HTERT RPE-1 (cell line): ENCODE results near the gene RAG1.

ENCODE experiments used
- in situ Hi-C: fragments of 300-500 bp; cut with MboI; formaldehyde crosslinking; loops from 4 replicates; pipeline ENCODE4 v1.14.3; 2020; ENCODE audit warnings: low sequenced_read_pairs

The RAG1 gene

DNA sequence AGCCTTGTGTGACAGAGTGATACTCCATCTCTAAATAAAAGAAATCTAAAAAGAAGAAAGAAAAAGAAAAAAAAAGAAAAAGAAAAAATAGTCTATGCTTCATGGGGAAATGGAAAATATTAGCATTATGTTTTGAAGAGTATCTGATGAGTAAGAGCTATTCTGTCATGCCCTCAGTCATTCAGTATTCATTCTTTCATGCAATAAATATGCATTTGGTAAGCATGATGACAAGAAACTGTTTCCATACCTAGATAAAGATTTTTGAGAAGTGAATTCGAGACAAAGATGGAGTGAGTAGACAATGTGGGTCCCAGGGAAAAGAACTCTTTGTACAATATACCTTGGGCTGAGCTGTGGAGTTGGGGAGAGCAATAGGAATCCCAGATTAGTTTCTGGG is 20.3 kb downstream of the RAG1 start:
- in situ Hi-C loops = no loop called here

DNA sequence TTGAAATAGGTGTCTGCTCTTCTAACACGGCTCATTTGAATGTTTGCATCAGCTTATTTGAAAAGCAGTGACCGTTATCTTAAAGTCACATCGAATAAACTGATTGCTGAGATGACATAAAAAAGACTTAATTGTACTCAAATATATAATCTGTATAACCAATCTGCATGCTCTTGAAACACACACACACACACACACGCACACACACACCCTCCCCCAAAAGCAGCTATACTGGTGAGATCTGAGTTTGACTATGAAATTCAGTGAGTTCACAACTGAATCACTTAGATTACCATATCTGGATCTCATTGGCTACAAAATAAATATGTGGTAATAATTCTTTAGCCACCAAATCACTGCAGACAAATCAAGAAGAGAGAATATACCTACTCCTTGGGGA is 22.7 kb downstream of the RAG1 start:
- in situ Hi-C loops = no loop called here

- in situ Hi-C loops = no loop called here
Observed at GRCh38 chr11:36591433-36591832, 23.6 kb downstream of the RAG1 start.

DNA sequence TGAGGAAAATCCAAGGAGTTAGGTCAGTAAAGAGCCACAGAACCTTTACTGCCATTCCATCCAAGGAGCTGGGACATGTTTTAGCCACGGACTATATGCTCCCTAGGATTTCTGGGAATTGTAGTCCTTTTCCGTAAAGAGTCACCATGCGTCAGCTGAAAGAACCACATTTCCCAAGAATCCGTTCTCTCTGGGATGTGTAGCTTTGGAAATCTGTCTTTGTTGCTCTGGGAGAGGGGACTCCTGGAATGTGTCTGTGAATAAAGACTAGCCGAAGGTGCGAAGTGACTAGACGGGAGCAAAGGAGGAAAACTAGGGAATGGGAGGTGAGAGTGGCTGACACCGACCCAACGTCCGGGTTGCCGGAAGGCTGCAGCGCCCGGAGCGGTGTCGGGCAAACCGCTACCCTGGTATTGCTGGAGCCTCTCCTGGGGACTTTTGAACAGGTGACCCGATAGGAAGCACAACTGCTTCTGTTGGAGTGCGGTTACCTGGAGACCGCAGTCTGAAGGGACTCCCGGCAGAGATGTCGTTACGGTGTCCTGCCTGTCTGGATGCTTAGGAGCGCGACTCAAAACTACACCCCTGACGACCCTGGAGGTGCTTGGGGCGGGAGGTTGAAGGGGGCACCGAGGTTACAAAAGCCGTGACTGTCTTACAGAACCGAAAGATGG is 26.6 kb downstream of the RAG1 start, which contains the start of gene IFTAP:
TSS of gene IFTAP (plus strand) at position 187 of the 674 bp plus-strand sequence. CDS start 15,602 bp downstream, outside the sequence.
- in situ Hi-C loops = no loop called here

DNA sequence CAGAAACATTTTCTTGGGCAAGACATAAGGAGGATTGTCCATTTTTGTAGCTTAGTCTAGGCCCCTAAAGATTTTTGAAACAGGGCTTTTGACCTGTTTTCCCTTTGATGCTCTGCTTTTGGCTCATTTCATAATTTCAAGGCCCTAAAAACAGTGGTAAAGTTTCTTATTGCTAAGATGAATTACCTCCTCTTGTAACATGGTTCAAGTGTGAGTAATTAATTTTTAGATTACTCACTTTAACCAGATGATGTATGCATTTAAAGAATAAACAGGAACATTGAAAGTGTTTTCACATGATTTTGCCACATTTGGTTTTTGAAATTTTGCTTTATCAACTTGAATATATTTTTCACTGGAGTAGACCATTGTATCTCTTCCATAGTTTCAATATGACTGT is 29.1 kb downstream of the RAG1 start:
- in situ Hi-C loops = no loop called here

DNA sequence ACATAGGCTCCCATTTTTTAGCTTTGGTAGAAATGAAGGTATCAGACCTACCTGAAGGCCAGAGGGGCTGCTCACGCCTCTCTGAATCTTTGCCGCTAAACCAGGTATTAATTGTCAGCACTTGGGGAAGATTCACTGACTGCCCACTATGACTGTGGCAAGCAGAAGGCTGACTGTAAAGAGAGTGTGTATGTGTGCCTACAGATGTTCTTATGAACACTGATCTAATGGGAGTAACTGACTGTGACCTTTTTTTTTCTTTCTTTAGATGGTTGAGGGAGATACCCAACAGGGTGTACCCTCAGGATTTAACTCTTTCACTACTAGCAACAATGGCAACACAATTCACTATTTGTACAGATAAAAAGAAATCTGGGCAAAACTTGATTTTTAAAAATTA is 30.2 kb downstream of the RAG1 start, which contains the start of gene RAG2:
TSS of gene RAG2 (minus strand) at position 186 of the 400 bp plus-strand sequence. CDS start 4,068 bp downstream, outside the sequence.
- in situ Hi-C loops = no loop called here

DNA sequence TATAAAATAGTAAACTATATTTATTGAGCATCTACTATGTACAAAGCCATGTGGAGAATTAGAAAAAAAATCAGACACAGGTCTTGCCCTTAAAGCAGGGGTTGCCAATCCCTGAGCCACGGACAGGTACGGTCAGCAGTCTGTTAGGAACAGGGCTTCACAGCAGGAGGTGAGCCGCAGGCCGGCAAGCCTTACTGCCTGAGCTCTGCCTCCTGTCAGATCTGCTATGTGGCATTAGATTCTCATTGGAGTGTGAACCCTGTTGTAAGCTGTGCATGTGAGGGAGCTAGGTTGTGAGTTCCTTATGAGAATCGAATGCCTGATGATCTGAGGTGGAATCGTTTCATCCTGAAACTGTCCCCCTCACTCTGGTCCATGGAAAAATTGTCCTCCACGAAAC is 32.4 kb downstream of the RAG1 start:
- in situ Hi-C loops = no loop called here

GRCh38 chr11:36601155-36601554 is 33.3 kb downstream of the RAG1 start:
- in situ Hi-C loops = no loop called here

DNA sequence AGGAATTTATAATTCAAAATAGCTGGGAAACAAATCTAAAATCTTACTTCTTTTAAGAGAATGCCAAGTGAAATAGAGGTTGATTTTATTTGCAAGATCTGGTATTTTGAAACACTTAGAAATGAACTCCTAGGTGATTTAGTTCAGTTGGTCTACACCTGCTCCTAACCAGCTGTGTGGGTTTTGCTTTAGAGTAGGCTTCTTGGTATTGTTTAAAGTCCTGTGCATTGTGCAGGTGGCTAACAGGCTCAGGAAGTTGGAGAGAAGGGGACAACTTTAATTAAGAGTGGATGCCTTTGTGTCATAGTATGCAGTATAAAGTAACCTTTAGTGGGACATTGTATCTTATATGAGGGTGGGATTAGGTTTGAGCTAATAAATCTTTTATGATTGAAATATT is 34.3 kb downstream of the RAG1 start:
- in situ Hi-C loops = no loop called here

GRCh38 chr11:36605221-36606216 is 37.7 kb downstream of the RAG1 start:
- in situ Hi-C loops = no loop called here

GRCh38 chr11:36608491-36609199 is 40.8 kb downstream of the RAG1 start:
- in situ Hi-C loops = no loop called here

GRCh38 chr11:36609383-36609782 is 41.6 kb downstream of the RAG1 start:
- in situ Hi-C loops = no loop called here

- in situ Hi-C loops = no loop called here
Observed at GRCh38 chr11:36615826-36616225, 48.0 kb downstream of the RAG1 start.

GRCh38 chr11:36617543-36618362 is 49.9 kb downstream of the RAG1 start:
- in situ Hi-C loops = no loop called here

DNA sequence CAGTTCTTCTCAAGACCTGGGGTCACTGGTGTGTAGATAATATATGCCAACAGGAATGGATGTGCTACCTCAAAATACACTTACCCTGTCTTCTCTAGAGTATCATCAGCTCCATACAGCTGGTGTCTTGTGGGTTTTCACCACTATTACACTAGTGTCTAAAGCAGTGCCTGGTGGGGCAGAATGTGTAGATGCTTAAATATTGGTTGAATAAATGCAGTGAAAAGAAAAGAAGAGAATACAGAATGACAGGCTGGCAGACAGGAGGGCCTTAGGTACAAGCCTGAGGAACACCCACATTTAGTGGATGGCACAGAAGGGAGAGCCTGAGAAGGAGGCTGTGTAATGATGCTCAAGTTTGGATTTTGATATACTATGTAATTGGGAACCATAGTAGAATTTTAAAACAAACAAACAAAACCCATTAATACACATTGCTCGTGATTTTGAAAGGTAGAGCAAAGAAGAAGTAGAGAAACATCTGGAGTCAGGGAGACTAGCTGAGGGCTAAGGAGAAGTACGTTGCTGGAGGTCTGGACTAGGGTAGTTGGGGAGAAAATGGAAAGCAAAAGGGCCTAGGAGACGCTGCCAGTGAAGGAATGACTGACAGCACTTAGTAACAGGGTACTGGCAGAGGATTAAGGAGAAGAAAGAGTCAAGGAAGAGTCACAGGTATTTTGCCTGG is 50.7 kb downstream of the RAG1 start:
- in situ Hi-C loops = no loop called here

DNA sequence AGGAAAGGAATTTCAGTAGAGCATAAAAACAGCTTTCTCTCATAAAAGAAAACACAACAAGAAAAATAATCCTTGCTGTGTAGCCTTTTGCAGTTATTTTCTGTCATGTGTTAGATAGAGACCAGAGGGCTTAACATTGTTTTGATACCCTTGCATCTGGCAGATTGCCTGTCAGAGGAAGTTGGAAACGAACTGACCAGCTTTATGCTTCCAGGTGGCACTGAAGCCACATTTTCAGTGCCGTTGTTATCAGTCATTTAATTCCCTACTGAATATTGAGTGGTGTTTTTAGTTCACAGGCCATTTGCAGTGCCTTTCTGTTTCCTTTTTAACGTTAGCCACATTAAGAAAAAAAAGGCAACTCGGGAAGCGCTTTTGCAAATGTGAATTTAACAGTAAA is 51.7 kb downstream of the RAG1 start:
- in situ Hi-C loops = no loop called here

GRCh38 chr11:36620246-36620645 is 52.4 kb downstream of the RAG1 start:
- in situ Hi-C loops = no loop called here

DNA sequence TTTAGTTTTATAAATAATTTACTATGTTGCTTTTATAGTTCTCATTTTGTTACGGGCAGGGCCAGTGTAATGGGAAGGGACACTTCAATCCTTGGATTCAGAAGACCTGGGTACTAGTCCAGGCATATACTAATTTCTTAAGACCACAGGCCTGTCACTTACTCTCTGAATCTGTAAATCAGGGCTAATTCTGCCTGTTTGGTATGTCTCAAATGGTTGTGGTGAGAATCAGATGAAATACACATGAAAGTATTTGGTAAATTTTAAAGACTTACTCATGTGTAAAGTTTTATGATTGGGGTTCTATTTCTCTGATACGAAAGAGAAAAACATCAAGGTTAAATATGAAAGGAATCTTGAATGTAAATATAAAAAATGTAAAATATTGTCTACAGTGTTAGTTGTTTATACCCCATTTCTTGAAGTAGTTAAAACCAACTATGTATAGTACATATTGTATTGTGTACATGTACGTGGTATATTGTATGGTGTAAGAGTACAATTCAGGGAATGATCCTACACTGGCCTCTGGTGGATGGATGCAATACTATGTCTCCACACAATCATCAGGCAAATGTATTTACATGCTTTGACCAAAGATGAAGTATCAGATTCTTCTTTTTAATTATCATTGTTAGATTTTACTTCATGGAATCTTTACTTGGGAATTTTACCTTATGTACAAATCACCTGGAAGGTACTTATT is 54.8 kb downstream of the RAG1 start:
- in situ Hi-C loops = no loop called here

DNA sequence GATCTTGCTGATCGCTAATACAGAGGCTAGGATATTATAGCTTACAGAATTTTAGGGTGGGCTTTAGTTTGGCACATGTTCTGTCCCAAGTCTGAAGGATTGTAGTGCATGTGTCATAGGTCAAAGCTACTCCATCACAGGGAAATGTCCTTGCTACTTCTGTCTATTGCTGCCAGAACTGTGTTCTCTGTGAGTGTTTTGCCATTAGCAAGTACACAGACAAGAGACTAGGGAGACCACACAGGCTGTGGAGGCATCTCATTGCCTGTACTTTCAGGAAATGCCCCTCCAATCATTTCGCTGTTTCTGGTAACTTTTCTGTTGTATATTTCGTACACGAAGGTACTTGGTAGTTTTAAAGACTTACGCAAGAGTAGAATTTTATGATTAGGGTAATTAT is 55.7 kb downstream of the RAG1 start:
- in situ Hi-C loops = no loop called here
